Measurements from ENCODE around the gene NEUROD4.

DNA sequence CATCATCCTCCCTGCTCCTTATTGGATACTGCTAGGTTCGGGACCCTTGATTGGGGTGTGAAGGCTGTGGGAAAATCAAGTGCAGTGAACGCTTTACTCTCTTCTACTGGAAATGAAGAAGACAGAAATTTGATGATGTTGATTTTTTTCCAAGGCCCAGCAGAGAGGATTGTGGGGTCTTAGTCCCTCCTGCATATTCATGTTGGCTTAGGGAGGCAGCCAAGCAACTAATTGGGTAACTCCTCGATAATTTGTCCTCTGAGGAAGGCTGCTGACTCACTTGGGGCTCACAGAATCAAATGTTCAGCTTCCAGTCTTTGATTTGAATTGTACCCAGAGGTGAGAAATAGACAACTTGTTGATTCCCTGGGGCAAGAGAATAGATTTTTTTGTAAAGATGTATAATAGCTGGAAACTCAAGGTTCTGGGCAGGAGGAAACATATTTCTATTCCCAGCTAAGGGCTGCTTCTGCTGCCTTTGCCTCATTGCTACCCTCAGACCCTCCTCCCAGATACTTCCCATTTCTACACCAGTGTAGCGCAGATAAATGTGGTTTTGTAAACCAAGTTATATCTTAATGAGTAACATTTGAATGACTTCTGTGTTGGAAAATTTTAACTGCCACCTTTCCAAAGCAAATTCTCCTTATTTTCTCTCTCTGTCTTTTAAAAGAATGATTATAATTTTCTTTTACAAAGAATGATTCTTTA, 21.7 kb downstream of the NEUROD4 start:
- TF ChIP-seq, protein P1, sequence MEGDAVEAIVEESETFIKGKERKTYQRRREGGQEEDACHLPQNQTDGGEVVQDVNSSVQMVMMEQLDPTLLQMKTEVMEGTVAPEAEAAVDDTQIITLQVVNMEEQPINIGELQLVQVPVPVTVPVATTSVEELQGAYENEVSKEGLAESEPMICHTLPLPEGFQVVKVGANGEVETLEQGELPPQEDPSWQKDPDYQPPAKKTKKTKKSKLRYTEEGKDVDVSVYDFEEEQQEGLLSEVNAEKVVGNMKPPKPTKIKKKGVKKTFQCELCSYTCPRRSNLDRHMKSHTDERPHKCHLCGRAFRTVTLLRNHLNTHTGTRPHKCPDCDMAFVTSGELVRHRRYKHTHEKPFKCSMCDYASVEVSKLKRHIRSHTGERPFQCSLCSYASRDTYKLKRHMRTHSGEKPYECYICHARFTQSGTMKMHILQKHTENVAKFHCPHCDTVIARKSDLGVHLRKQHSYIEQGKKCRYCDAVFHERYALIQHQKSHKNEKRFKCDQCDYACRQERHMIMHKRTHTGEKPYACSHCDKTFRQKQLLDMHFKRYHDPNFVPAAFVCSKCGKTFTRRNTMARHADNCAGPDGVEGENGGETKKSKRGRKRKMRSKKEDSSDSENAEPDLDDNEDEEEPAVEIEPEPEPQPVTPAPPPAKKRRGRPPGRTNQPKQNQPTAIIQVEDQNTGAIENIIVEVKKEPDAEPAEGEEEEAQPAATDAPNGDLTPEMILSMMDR (IDR thresholded peaks at IDR 0.05) = no peak
- TF ChIP-seq CREM (CRISPR knock-in tag; IDR thresholded peaks at IDR 0.05) (no peak), ARID4B (CRISPR knock-in tag; IDR thresholded peaks at IDR 0.05; ENCODE audit: borderline replicate concordance) (no peak), NFYB (CRISPR knock-in tag; conservative IDR thresholded peaks at IDR 0.05; ENCODE audit: low read depth) (no peak), ELF4 (CRISPR knock-in tag; IDR thresholded peaks at IDR 0.05; ENCODE audit: low read depth) (no peak), NR1H2 (CRISPR knock-in tag; IDR thresholded peaks at IDR 0.05) (no peak), CREB1 (CRISPR knock-in tag; IDR thresholded peaks at IDR 0.05) (no peak), CBFB (CRISPR knock-in tag; IDR thresholded peaks at IDR 0.05; ENCODE audit: low read depth) (no peak), SMAD3 (CRISPR knock-in tag; IDR thresholded peaks at IDR 0.05; ENCODE audit: borderline replicate concordance) (no peak)
- TF ChIP-seq, protein P2, sequence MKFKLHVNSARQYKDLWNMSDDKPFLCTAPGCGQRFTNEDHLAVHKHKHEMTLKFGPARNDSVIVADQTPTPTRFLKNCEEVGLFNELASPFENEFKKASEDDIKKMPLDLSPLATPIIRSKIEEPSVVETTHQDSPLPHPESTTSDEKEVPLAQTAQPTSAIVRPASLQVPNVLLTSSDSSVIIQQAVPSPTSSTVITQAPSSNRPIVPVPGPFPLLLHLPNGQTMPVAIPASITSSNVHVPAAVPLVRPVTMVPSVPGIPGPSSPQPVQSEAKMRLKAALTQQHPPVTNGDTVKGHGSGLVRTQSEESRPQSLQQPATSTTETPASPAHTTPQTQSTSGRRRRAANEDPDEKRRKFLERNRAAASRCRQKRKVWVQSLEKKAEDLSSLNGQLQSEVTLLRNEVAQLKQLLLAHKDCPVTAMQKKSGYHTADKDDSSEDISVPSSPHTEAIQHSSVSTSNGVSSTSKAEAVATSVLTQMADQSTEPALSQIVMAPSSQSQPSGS (CRISPR knock-in tag; IDR thresholded peaks at IDR 0.05; ENCODE audit: borderline replicate concordance, low read depth) = no peak
